Left cardiac atrium (tissue), 4 donors: ENCODE measurements around the gene LCE1F. TPM values are rescaled to one million over a fixed set of nuclear protein-coding genes. Genes with fewer than 3 reads are reported as not detected.

ENCODE experiments used
- ATAC-seq, 2 donors: fragments of 200-7000 bp; cut with Tn5 transposase; one replicate each; pipeline ENCODE4 v1.9.1; 2020; ENCODE audit warnings: mild to moderate bottlenecking in 2 of 2, moderate library complexity in 2 of 2
- DNase-seq: peaks from one replicate; pipeline ENCODE4 v3.0.0-alpha.2; 2020
- intact Hi-C, 2 donors: fragments of 100-400 bp; cut with DNase I; formaldehyde crosslinking; loops; one replicate each; pipeline versions ENCODE4 v1.14.1 to v1.15.1; 2022 to 2023
- long read RNA-seq: library from polyadenylated mRNA; unstranded; transcript quantifications from one replicate; pipeline ENCODE4 v2.0.0, GENCODE V29; 2021
- total RNA-seq, 2 donors: library from RNA; stranded (reverse); fragmentation: NEBNext Ultra II Directional; extraction: Animal tissue kit (Norgen Biotek cat#: 25700); gene quantifications; one replicate each; pipeline ENCODE4 v1.2.1, GENCODE V29; 2021
- donor health status: DM: no; HTN: yes; CAD: no.
- donor health status: DM: no; HTN: yes; CAD: no; lungs with severe emphysema.
- donor health status: DM: yes; HTN: yes; CAD: no.
- donor health status: Dilated cardiomyopathy.

Gene LCE1F
- not detected for total RNA-seq
- long read RNA-seq = 0 reads

- DNase-seq (no peak), ATAC-seq (no peak)
- intact Hi-C loops = no loop called here
Measured at GRCh38 chr1:152774875-152775274, at the start of gene LCE1F. Gene LCE1F (plus strand): TSS chr1:152775140. CDS start chr1:152776372, 1,232 bp downstream.

- intact Hi-C loops = no loop called here
- DNase-seq = no peak
- no peak for ATAC-seq
Measured at GRCh38 chr1:152725261-152725660, 49.7 kb upstream of the LCE1F start.

- intact Hi-C loops = no loop called here
Measured at GRCh38 chr1:152728986-152729385, 46.0 kb upstream of the LCE1F start.

GRCh38 chr1:152735648-152736047 is 39.3 kb upstream of the LCE1F start:
- DNase-seq (no peak), ATAC-seq (no peak)
- intact Hi-C loops = no loop called here

More at GRCh38 chr1:152728986-152729385, 46.0 kb upstream of the LCE1F start:
- no peak for DNase-seq
- ATAC-seq = no peak

- DNase-seq (no peak), ATAC-seq (no peak)
- intact Hi-C loops = no loop called here
Measured at GRCh38 chr1:152737997-152738396, 36.9 kb upstream of the LCE1F start.

GRCh38 chr1:152739841-152740240 is 35.1 kb upstream of the LCE1F start:
- ATAC-seq (no peak), DNase-seq (no peak)
- intact Hi-C loops = no loop called here

- ATAC-seq = no peak
- DNase-seq = no peak
- intact Hi-C loops = no loop called here
Measured at GRCh38 chr1:152741656-152742055, 33.3 kb upstream of the LCE1F start.

GRCh38 chr1:152743371-152744145 is 31.4 kb upstream of the LCE1F start:
- DNase-seq (no peak), ATAC-seq (no peak)
- intact Hi-C loops = no loop called here

GRCh38 chr1:152745289-152745704 is 29.6 kb upstream of the LCE1F start:
- intact Hi-C loops = no loop called here
- no peak for ATAC-seq
- DNase-seq = no peak

- no peak for DNase-seq
Measured at GRCh38 chr1:152745765-152746444, 29.0 kb upstream of the LCE1F start.

GRCh38 chr1:152747831-152748230 is 27.1 kb upstream of the LCE1F start:
- intact Hi-C loops = no loop called here
- ATAC-seq = no peak
- no peak for DNase-seq

More at GRCh38 chr1:152745765-152746444, 29.0 kb upstream of the LCE1F start:
- intact Hi-C loops = no loop called here
- ATAC-seq = no peak

GRCh38 chr1:152752225-152752624 is 22.7 kb upstream of the LCE1F start:
- no peak for DNase-seq
- ATAC-seq = no peak
- intact Hi-C loops = no loop called here

GRCh38 chr1:152753586-152753985 is 21.4 kb upstream of the LCE1F start:
- ATAC-seq = no peak
- intact Hi-C loops = no loop called here

GRCh38 chr1:152756872-152757271 is 18.1 kb upstream of the LCE1F start:
- ATAC-seq = no peak
- intact Hi-C loops = no loop called here
- DNase-seq = no peak

More at GRCh38 chr1:152753586-152753985, 21.4 kb upstream of the LCE1F start:
- no peak for DNase-seq

GRCh38 chr1:152757747-152758146 is 17.2 kb upstream of the LCE1F start, which contains the start of gene KPRP:
Gene KPRP (plus strand): TSS chr1:152758025. CDS start chr1:152759589, 1,564 bp downstream.
- ATAC-seq = no peak
- intact Hi-C loops = no loop called here
- no peak for DNase-seq

- no peak for DNase-seq
- intact Hi-C loops = no loop called here
- ATAC-seq = no peak
Measured at GRCh38 chr1:152758636-152759035, 16.3 kb upstream of the LCE1F start.

- no peak for DNase-seq
- no peak for ATAC-seq
- intact Hi-C loops = no loop called here
Measured at GRCh38 chr1:152759453-152760173, 15.3 kb upstream of the LCE1F start.

GRCh38 chr1:152760551-152761190 is 14.3 kb upstream of the LCE1F start:
- no peak for DNase-seq
- intact Hi-C loops = no loop called here
- no peak for ATAC-seq

GRCh38 chr1:152761609-152762213 is 13.2 kb upstream of the LCE1F start:
- intact Hi-C loops = no loop called here
- ATAC-seq (no peak), DNase-seq (no peak)
